ENCODE data around the gene LGALS16.

DNA sequence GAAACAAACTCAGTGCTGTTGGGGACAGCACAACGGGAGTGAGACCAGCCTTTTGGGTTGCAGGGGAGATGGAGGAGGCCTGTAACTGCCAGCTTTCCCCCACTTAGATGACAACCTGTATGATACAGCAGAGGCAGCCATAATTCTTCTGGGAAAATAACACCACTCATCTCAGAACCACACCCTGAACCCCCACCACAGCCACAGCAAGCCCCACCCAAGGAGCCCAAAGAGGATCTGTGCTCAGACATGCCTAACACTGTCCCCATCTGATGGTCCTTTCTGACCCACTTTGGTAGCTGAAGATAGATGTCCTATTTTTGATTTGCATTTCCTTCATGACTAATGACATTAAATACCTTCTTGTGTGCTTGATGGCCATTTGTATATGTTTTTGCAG lies 38.0 kb upstream of the LGALS16 start:
- TF ChIP-seq, protein P1, sequence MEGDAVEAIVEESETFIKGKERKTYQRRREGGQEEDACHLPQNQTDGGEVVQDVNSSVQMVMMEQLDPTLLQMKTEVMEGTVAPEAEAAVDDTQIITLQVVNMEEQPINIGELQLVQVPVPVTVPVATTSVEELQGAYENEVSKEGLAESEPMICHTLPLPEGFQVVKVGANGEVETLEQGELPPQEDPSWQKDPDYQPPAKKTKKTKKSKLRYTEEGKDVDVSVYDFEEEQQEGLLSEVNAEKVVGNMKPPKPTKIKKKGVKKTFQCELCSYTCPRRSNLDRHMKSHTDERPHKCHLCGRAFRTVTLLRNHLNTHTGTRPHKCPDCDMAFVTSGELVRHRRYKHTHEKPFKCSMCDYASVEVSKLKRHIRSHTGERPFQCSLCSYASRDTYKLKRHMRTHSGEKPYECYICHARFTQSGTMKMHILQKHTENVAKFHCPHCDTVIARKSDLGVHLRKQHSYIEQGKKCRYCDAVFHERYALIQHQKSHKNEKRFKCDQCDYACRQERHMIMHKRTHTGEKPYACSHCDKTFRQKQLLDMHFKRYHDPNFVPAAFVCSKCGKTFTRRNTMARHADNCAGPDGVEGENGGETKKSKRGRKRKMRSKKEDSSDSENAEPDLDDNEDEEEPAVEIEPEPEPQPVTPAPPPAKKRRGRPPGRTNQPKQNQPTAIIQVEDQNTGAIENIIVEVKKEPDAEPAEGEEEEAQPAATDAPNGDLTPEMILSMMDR (IDR thresholded peaks at IDR 0.05; ENCODE audit: low read length): no peak
- TF ChIP-seq EZH2 (optimal IDR thresholded peaks at IDR 0.05; ENCODE audit: low read depth, low read length) (no peak), EZH2phosphoT487 (IDR thresholded peaks at IDR 0.05; ENCODE audit: low read length) (no peak)

Data from MM.1S (cell line).